ENCODE results near the gene MVB12B. TPM values are rescaled to one million over a fixed set of nuclear protein-coding genes. Genes with fewer than 3 reads are reported as not detected.

Gene MVB12B
- total RNA-seq, 1 experiment from 2014 or later: 10.9 TPM

DNA sequence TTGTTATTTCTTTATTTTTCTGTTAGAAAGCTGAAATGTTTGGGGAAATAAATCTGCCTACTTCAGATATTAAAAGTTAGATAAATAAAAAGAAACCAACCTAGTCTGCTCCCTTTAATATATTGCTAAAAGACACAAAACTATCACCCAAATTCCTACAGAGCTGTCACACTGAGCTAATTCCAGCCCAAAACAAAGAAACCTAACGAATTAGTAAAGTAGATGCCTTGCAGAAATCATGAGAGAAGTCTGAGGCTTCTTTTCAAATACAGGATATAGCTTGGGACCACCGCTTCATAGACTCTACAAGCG, 164.9 kb downstream of the MVB12B start (continued):
- TF ChIP-seq FOSL1 (IDR thresholded peaks at IDR 0.05; ENCODE audit: low read depth) (no peak), ZNF274 (IDR thresholded peaks at IDR 0.05; ENCODE audit: low read depth, low read length) (no peak), SP1 (IDR thresholded peaks at IDR 0.05; ENCODE audit: low read depth) (no peak), CEBPB (IDR thresholded peaks at IDR 0.05; ENCODE audit: low read depth) (no peak), EGR1 (IDR thresholded peaks at IDR 0.05; ENCODE audit: low read depth) (no peak), CBX3 (IDR thresholded peaks at IDR 0.05; ENCODE audit: low read depth) (no peak)
- TF ChIP-seq, protein P1, sequence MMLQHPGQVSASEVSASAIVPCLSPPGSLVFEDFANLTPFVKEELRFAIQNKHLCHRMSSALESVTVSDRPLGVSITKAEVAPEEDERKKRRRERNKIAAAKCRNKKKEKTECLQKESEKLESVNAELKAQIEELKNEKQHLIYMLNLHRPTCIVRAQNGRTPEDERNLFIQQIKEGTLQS (IDR thresholded peaks at IDR 0.05): no peak

DNA sequence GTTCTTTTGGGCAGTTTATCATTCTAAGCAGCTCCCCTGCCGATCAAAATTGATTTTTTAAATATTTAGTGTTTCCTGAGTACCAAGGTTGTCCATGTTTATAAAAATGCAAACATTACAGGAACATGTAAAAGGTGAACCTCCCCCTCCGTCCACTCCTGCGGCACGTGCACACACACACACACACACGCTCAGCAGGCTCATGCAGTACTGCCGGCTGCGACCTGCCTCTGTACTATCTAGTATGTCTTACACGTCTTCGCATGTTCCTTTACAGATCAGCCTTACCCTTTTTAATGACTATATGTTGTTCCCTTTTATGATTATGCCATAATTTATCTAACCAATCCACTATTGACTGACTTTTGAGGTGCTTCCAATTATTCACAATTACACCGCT, 165.3 kb downstream of the MVB12B start:
- Histone ChIP-seq H3K4me1 (ENCODE audit: control insufficient read depth in 1 of 2, insufficient read depth in 2 of 2, low read length in 2 of 2) (no peaks in the 10 kb centered on the region), H3K9me3 (ENCODE audit: control insufficient read depth in 1 of 2, insufficient read depth in 1 of 2, low read depth in 1 of 2, low read length in 2 of 2) (no peaks in the 10 kb centered on the region), H3K36me3 (ENCODE audit: control insufficient read depth in 1 of 2, insufficient read depth in 2 of 2, low read length in 2 of 2) (no peaks in the 10 kb centered on the region), H3K4me2 (ENCODE audit: low read length) (no peak overlapping the region), H3K4me3 (replicated peaks in 1 of 2; ENCODE audit: low read depth in 1 of 2, low read length in 2 of 2) (no peak overlapping the region), H4K20me1 (ENCODE audit: insufficient read depth) (no peaks in the 10 kb centered on the region), H3K9me2 (ENCODE audit: insufficient read depth) (no peaks in the 10 kb centered on the region), H3K79me2 (ENCODE audit: insufficient read depth, low read length) (no peaks in the 10 kb centered on the region), H3K9ac (ENCODE audit: low read length) (no peak overlapping the region), H2AFZ (ENCODE audit: low read depth, low read length, poor library complexity, severe bottlenecking) (no peak overlapping the region), H3K27ac (ENCODE audit: low read depth, low read length) (no peak overlapping the region), H3K27me3 (ENCODE audit: insufficient read depth, low read length) (no peaks in the 10 kb centered on the region)
- ATAC-seq: no peak
- ChIA-PET RAD21 (ENCODE audit: low non-redundant PET in 1 of 2, low total read pairs in 2 of 2, uncharacterized antibody in 2 of 2, unreplicated experiment in 2 of 2) (interaction anchor here (0.6 to 0.8 kb wide), 2 partner anchors 1079 to 1084 kb away, joined by 3 read pairs; no protein-coding TSS in a partner anchor), POLR2A (no interaction called here), CTCF (interaction anchor here (0.7 to 3.4 kb wide), 12 partner anchors 8 to 1088 kb away, joined by 3 to 25 read pairs (median 4); no protein-coding TSS in a partner anchor)
- no TSS peak for BruUV-seq (replicated peaks)
- no peak for TF ChIP-seq EZH2 (IDR thresholded peaks at IDR 0.05)
- TF ChIP-seq FOSL1 (IDR thresholded peaks at IDR 0.05; ENCODE audit: low read depth): no peak
- TF ChIP-seq, protein P1 (IDR thresholded peaks at IDR 0.05): no peak
- no peak for TF ChIP-seq RAD21 (IDR thresholded peaks at IDR 0.05; ENCODE audit: low read depth)
- TF ChIP-seq SIN3A (IDR thresholded peaks at IDR 0.05; ENCODE audit: low read depth): no peak
- TF ChIP-seq, protein P2, sequence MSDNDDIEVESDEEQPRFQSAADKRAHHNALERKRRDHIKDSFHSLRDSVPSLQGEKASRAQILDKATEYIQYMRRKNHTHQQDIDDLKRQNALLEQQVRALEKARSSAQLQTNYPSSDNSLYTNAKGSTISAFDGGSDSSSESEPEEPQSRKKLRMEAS (IDR thresholded peaks at IDR 0.05): no peak
- TF ChIP-seq TCF7L2 (IDR thresholded peaks at IDR 0.05; ENCODE audit: borderline replicate concordance, extremely low read depth, insufficient read depth, insufficient read length): no peak
- no peak for TF ChIP-seq CEBPB (IDR thresholded peaks at IDR 0.05; ENCODE audit: low read depth)
- TF ChIP-seq, protein P3, sequence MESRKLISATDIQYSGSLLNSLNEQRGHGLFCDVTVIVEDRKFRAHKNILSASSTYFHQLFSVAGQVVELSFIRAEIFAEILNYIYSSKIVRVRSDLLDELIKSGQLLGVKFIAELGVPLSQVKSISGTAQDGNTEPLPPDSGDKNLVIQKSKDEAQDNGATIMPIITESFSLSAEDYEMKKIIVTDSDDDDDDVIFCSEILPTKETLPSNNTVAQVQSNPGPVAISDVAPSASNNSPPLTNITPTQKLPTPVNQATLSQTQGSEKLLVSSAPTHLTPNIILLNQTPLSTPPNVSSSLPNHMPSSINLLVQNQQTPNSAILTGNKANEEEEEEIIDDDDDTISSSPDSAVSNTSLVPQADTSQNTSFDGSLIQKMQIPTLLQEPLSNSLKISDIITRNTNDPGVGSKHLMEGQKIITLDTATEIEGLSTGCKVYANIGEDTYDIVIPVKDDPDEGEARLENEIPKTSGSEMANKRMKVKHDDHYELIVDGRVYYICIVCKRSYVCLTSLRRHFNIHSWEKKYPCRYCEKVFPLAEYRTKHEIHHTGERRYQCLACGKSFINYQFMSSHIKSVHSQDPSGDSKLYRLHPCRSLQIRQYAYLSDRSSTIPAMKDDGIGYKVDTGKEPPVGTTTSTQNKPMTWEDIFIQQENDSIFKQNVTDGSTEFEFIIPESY (IDR thresholded peaks at IDR 0.05; ENCODE audit: extremely low read depth, insufficient replicate concordance, low read length): no peak
- no peak for TF ChIP-seq CBX3 (IDR thresholded peaks at IDR 0.05; ENCODE audit: low read depth)
- TF ChIP-seq CTCF (IDR thresholded peaks at IDR 0.05 in 2 of 3, conservative IDR thresholded peaks at IDR 0.05 in 1 of 3; ENCODE audit: borderline replicate concordance in 1 of 3, insufficient read depth in 1 of 3, low read depth in 2 of 3, low read length in 2 of 3): no peak
- TF ChIP-seq POLR2AphosphoS5 (IDR thresholded peaks at IDR 0.05; ENCODE audit: low read depth, low read length): no peak
- TF ChIP-seq SP1 (IDR thresholded peaks at IDR 0.05; ENCODE audit: low read depth): no peak
- no peak for TF ChIP-seq SRF (IDR thresholded peaks at IDR 0.05; ENCODE audit: low read depth)
- no peak for TF ChIP-seq ZFX (IDR thresholded peaks at IDR 0.05)
- no peak for TF ChIP-seq ZNF274 (IDR thresholded peaks at IDR 0.05; ENCODE audit: low read depth, low read length)
- no peak for TF ChIP-seq EGR1 (IDR thresholded peaks at IDR 0.05; ENCODE audit: low read depth)
- TF ChIP-seq ELF1 (IDR thresholded peaks at IDR 0.05; ENCODE audit: borderline replicate concordance, low read depth): no peak
- TF ChIP-seq EZH2phosphoT487 (IDR thresholded peaks at IDR 0.05; ENCODE audit: borderline replicate concordance): no peak
- intact Hi-C loops (cut with micrococcal nuclease): loop anchor here (1.0 to 10.0 kb wide), 5 partner anchors 190 to 1083 kb away; no protein-coding TSS in a partner anchor
- DNase-seq (ENCODE audit: low read depth, low spot score): no peak

Measured in HCT116 (cell line).